Hepatocyte (in vitro differentiated cells): ENCODE measurements around the gene RNF112. TPM values are rescaled to one million over a fixed set of nuclear protein-coding genes. Genes with fewer than 3 reads are reported as not detected.
A peak's percentile ranks its signal among the peaks of the same experiment; 100 is the strongest.

Experiments
- DNase-seq: peaks from one replicate; pipeline ENCODE4 v3.0.0-alpha.2; 2016; ENCODE audit warnings: low spot score
- H2AFZ ChIP-seq: fragments of 200-600 bp; sonication (generic); 2 replicates; pipeline ENCODE4 v1.6.0; 2016; ENCODE audit warnings: antibody characterized with exemption, mild to moderate bottlenecking
- H3K27ac ChIP-seq: fragments of 200-600 bp; sonication (generic); 2 replicates; pipeline ENCODE4 v1.5.1; 2016; ENCODE audit warnings: mild to moderate bottlenecking
- H3K27me3 ChIP-seq: fragments of 200-600 bp; sonication (generic); 2 replicates; pipeline ENCODE4 v1.6.1; 2016
- H3K36me3 ChIP-seq: fragments of 200-600 bp; sonication (generic); replicated peaks from 2 replicates; pipeline ENCODE4 v1.5.1; 2016; ENCODE audit warnings: low read depth; ENCODE audit not compliant: insufficient read depth
- H3K4me1 ChIP-seq: fragments of 200-600 bp; sonication (generic); 2 replicates; pipeline ENCODE4 v1.5.1; 2016; ENCODE audit warnings: mild to moderate bottlenecking, moderate library complexity; ENCODE audit not compliant: insufficient read depth
- H3K4me2 ChIP-seq: fragments of 200-600 bp; sonication (generic); 2 replicates; pipeline ENCODE4 v1.6.0; 2016
- H3K4me3 ChIP-seq: fragments of 200-600 bp; sonication (generic); 2 replicates; pipeline ENCODE4 v1.5.1; 2016; ENCODE audit warnings: mild to moderate bottlenecking
- H3K79me2 ChIP-seq: fragments of 200-600 bp; sonication (generic); 2 replicates; pipeline ENCODE4 v1.6.0; 2017; ENCODE audit warnings: mild to moderate bottlenecking
- H3K9me2 ChIP-seq: fragments of 200-600 bp; sonication (generic); replicated peaks from 2 replicates; pipeline ENCODE4 v1.6.0; 2017; ENCODE audit warnings: mild to moderate bottlenecking; ENCODE audit not compliant: insufficient read depth
- H3K9me3 ChIP-seq: fragments of 200-600 bp; sonication (generic); 2 replicates; pipeline ENCODE4 v1.5.1; 2016; ENCODE audit warnings: low read depth, mild to moderate bottlenecking
- H4K20me1 ChIP-seq: fragments of 200-600 bp; sonication (generic); 2 replicates; pipeline ENCODE4 v1.6.0; 2016; ENCODE audit warnings: mild to moderate bottlenecking; ENCODE audit not compliant: insufficient read depth, poor library complexity, severe bottlenecking
- CTCF ChIP-seq: fragments of 200-600 bp; sonication (generic); IDR thresholded peaks from 2 replicates; pipeline ENCODE4 v1.5.1; 2016; ENCODE audit warnings: antibody characterized with exemption, mild to moderate bottlenecking; ENCODE audit not compliant: poor library complexity
- EZH2 ChIP-seq: fragments of 200-600 bp; sonication (generic); IDR thresholded peaks from 2 replicates; pipeline ENCODE4 v1.6.1; 2016; ENCODE audit warnings: antibody characterized with exemption, mild to moderate bottlenecking, borderline replicate concordance
- EZH2phosphoT487 ChIP-seq: fragments of 200-600 bp; sonication (generic); IDR thresholded peaks from one replicate; pipeline ENCODE4 v1.6.1; 2018; ENCODE audit warnings: antibody characterized with exemption, mild to moderate bottlenecking, low read depth, moderate library complexity; ENCODE audit not compliant: unreplicated experiment, severe bottlenecking
- WGBS: methylation state at CpG from one replicate; pipeline ENCODE4 v1.1.6; 2016; ENCODE audit warnings: low lambda C conversion rate; ENCODE audit errors: missing lambda C conversion rate; 5-methylcytosine and 5-hydroxymethylcytosine counted together
- polyA plus RNA-seq: library from polyadenylated mRNA; unstranded; fragments of >200 nt; fragmentation: Nextera tagmentation; extraction: Ambion mirVana; gene quantifications from 2 replicates; pipeline ENCODE4 v1.2.1, GENCODE V29; 2016
- total RNA-seq: library from RNA; depleted of rRNA; stranded (reverse); fragments of >200 nt; gene quantifications from 2 replicates; pipeline ENCODE4 v1.2.3, GENCODE V29; 2014

RNF112 gene
- total and polyA plus RNA-seq, 2 experiments from 2014 or later: 7.8 to 8.6 TPM

- DNase-seq: no peak
- 86% methylated on average over 13 of the region's 13 CpGs for WGBS
- Histone ChIP-seq H3K9me3 (no peaks in the 10 kb centered on the region), H3K4me3 (peak overlapping the region; percentile 37), H3K36me3 (no peaks in the 10 kb centered on the region), H4K20me1 (no peaks in the 10 kb centered on the region), H3K4me1 (peaks cover 14% of the 10 kb centered on the region), H3K9me2 (no peaks in the 10 kb centered on the region), H3K27ac (peak overlapping the region; percentile 95), H3K79me2 (peaks cover 30% of the 10 kb centered on the region), H3K4me2 (peak overlapping the region; percentile 94), H3K27me3 (no peaks in the 10 kb centered on the region), H2AFZ (no peak overlapping the region)
- TF ChIP-seq CTCF (no peak), EZH2 (no peak), EZH2phosphoT487 (no peak)
Observed at GRCh38 chr17:19379361-19380065, 31.5 kb upstream of the RNF112 start.

- H3K4me1 ChIP-seq: peaks cover 23% of the 10 kb centered on the region
- no peak overlapping the region for H3K27ac ChIP-seq
- no peaks in the 10 kb centered on the region for H4K20me1 ChIP-seq
- no peaks in the 10 kb centered on the region for H3K27me3 ChIP-seq
- H2AFZ ChIP-seq: no peak overlapping the region
- no peak overlapping the region for H3K4me3 ChIP-seq
- WGBS: 96% methylated on average over 29 of the region's 29 CpGs
- no peaks in the 10 kb centered on the region for H3K9me2 ChIP-seq
- no peak for DNase-seq
- H3K36me3 ChIP-seq: no peaks in the 10 kb centered on the region
- H3K4me2 ChIP-seq: no peak overlapping the region
- H3K9me3 ChIP-seq: no peaks in the 10 kb centered on the region
- peaks cover 37% of the 10 kb centered on the region for H3K79me2 ChIP-seq
- TF ChIP-seq EZH2: no peak
Observed at GRCh38 chr17:19380481-19381301, 30.3 kb upstream of the RNF112 start.

GRCh38 chr17:19381361-19381740 lies 29.7 kb upstream of the RNF112 start:
- Histone ChIP-seq H3K27me3 (no peaks in the 10 kb centered on the region), H3K4me1 (peaks cover 30% of the 10 kb centered on the region), H3K9me3 (no peaks in the 10 kb centered on the region), H4K20me1 (no peaks in the 10 kb centered on the region), H3K27ac (no peak overlapping the region), H3K4me2 (no peak overlapping the region), H3K9me2 (no peaks in the 10 kb centered on the region), H3K79me2 (peaks cover 43% of the 10 kb centered on the region), H2AFZ (no peak overlapping the region), H3K36me3 (no peaks in the 10 kb centered on the region), H3K4me3 (no peak overlapping the region)
- TF ChIP-seq CTCF (no peak), EZH2phosphoT487 (no peak), EZH2 (no peak)
- WGBS: 94% methylated on average over 7 of the region's 7 CpGs
- DNase-seq: no peak
